Thoracic aorta (tissue), 2 donors: Measurements from ENCODE around the gene THUMPD2. TPM values are rescaled to one million over a fixed set of nuclear protein-coding genes. Genes with fewer than 3 reads are reported as not detected.

Experiments used
- ATAC-seq: fragments of 150-250 bp; one replicate; pipeline ENCODE4 v1.8.0; 2017; ENCODE audit warnings: low read depth; ENCODE audit not compliant: insufficient number of reproducible peaks, low FRiP score
- DNase-seq: peaks from one replicate; pipeline ENCODE4 v3.0.0-alpha.2; 2020; ENCODE audit warnings: low spot score
- H3K27ac ChIP-seq, 2 donors: fragments of 200-600 bp; sonication (generic); 1 replicate in 1 of 2; 2 replicates in 1 of 2; pipeline ENCODE4 v1.5.1; 2016; ENCODE audit warnings: mild to moderate bottlenecking in 2 of 2, moderate library complexity in 2 of 2
- H3K27me3 ChIP-seq: fragments of 200-600 bp; sonication (generic); replicated peaks from 2 replicates; pipeline ENCODE4 v1.6.0; 2016; ENCODE audit warnings: mild to moderate bottlenecking; ENCODE audit not compliant: insufficient read depth
- H3K36me3 ChIP-seq: fragments of 200-600 bp; sonication (generic); one replicate; pipeline ENCODE4 v1.5.1; 2016
- H3K4me1 ChIP-seq, 2 donors: fragments of 200-600 bp; sonication (generic); 1 replicate in 1 of 2; 2 replicates in 1 of 2; pipeline versions ENCODE4 v1.5.1 to v1.6.0; 2016; ENCODE audit warnings: low read depth in 2 of 2, mild to moderate bottlenecking in 1 of 2; ENCODE audit not compliant: control insufficient read depth in 1 of 2
- H3K4me3 ChIP-seq: fragments of 200-600 bp; sonication (generic); 2 replicates; pipeline ENCODE4 v1.5.1; 2016; ENCODE audit warnings: mild to moderate bottlenecking
- H3K9me3 ChIP-seq: fragments of 200-600 bp; sonication (generic); 2 replicates; pipeline ENCODE4 v1.5.1; 2016
- CTCF ChIP-seq: fragments of 200-600 bp; sonication (generic); IDR thresholded peaks from one replicate; pipeline ENCODE4 v1.5.1; 2019; ENCODE audit warnings: antibody characterized with exemption
- total RNA-seq, 2 donors: library from RNA; depleted of rRNA; stranded (reverse); fragments of >200 nt; gene quantifications; one replicate each; pipeline versions ENCODE4 v1.1.0 to v1.2.3, GENCODE V29; 2016

THUMPD2 gene
- total RNA-seq, 2 donors from 2014 or later = 29.1 to 32.0 TPM

- Histone ChIP-seq H3K27ac (peak overlapping the region; percentile 25 to 50), H3K9me3 (no peaks in the 10 kb centered on the region), H3K27me3 (no peaks in the 10 kb centered on the region), H3K36me3 (no peaks in the 10 kb centered on the region), H3K4me3 (peak overlapping the region; percentile 26), H3K4me1 (peaks cover 23 to 56% of the 10 kb centered on the region in 2 donors)
- no peak for TF ChIP-seq CTCF
- ATAC-seq (no peak), DNase-seq (no peak)
Measured at GRCh38 chr2:39723497-39723896, 55.6 kb downstream of the THUMPD2 start.

GRCh38 chr2:39720970-39721369 lies 58.1 kb downstream of the THUMPD2 start:
- Histone ChIP-seq H3K36me3 (no peaks in the 10 kb centered on the region), H3K9me3 (no peaks in the 10 kb centered on the region), H3K27ac (no peak overlapping the region), H3K27me3 (no peaks in the 10 kb centered on the region), H3K4me3 (no peak overlapping the region), H3K4me1 (peaks cover 23 to 63% of the 10 kb centered on the region in 2 donors)
- ATAC-seq = no peak
- DNase-seq = no peak
- TF ChIP-seq CTCF = no peak

GRCh38 chr2:39719317-39719716 lies 59.7 kb downstream of the THUMPD2 start:
- Histone ChIP-seq H3K4me1 (peaks cover 16 to 46% of the 10 kb centered on the region in 2 donors), H3K27ac (peak overlapping the region; percentile 70 to 83), H3K36me3 (no peaks in the 10 kb centered on the region), H3K27me3 (no peaks in the 10 kb centered on the region), H3K9me3 (no peaks in the 10 kb centered on the region), H3K4me3 (peak overlapping the region; percentile 23)
- ATAC-seq = no peak
- DNase-seq = no peak
- no peak for TF ChIP-seq CTCF

- ATAC-seq = no peak
- H3K27ac ChIP-seq = peak overlapping the region; percentile 70 to 83
Measured at GRCh38 chr2:39718483-39718882, 60.6 kb downstream of the THUMPD2 start.

GRCh38 chr2:39717067-39717466 lies 62.0 kb downstream of the THUMPD2 start:
- Histone ChIP-seq H3K36me3 (no peaks in the 10 kb centered on the region), H3K4me1 (peaks cover 10 to 28% of the 10 kb centered on the region in 2 donors), H3K27me3 (no peaks in the 10 kb centered on the region), H3K27ac (no peak overlapping the region), H3K4me3 (no peak overlapping the region), H3K9me3 (no peaks in the 10 kb centered on the region)
- no peak for DNase-seq
- TF ChIP-seq CTCF = no peak
- no peak for ATAC-seq

More at GRCh38 chr2:39718483-39718882, 60.6 kb downstream of the THUMPD2 start:
- TF ChIP-seq CTCF = no peak
- DNase-seq = no peak
- peak overlapping the region; percentile 23 for H3K4me3 ChIP-seq
- H3K27me3 ChIP-seq = no peaks in the 10 kb centered on the region
- H3K9me3 ChIP-seq = no peaks in the 10 kb centered on the region
- H3K4me1 ChIP-seq = peaks cover 13 to 38% of the 10 kb centered on the region in 2 donors
- no peaks in the 10 kb centered on the region for H3K36me3 ChIP-seq
